Activated CD8-positive, alpha-beta memory T cell treated with anti-CD3 and anti-CD28 coated beads, Interleukin-2, amount 50 U/mL, for 1 hour (primary cell): ENCODE data around the gene HDGFL2.

ENCODE experiments used
- DNase-seq: peaks from one replicate; pipeline ENCODE4 v3.0.0-alpha.2; 2020; ENCODE audit errors: extremely low read depth

HDGFL2 gene

DNA sequence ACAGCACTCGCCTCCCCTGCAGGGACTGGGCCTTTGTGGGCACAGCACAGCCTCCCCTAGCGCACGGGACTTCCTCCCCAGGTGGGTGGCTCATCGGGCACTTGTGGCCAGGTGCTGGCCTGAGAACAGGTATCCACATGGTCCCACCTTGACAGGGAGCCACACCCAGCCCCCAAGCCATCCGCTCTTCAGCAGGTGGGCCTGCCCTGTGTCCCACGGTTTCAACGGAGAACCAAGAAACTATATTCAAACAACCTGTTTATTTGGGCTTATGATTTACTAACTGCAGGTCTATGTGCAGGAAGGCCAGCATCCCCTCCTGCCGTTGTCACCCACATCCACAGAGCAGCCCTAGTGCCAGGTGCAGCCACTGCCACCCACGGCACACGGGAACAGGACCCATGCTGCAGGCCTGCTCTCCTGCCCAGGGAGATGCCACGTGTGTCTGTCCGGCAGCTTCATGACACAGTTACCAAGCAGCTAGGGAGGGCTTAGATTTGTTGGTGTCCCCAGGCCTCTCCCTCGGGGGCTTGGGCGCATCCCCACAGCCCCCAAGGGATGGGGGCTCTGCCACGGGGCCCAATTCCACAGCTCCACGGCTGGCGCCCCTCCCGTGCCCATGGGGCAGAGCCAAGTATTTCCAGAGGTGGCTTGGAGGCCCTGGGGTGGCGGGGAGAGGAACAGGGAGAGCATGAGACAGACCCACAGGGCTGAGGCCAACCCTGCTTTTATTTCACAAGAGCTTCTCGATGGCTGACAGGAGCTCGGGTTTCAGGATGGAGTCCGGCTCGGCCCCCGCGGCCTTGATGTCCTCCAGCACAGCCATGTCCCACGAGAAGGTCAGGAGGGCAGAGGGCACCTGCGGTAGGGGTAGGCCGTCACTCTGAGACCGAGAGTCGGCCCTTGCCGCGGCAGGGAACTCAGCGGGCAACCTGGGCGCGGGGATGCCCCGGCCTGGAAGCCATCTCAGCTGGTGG lies 27.0 kb upstream of the HDGFL2 start:
- no peak for DNase-seq

DNA sequence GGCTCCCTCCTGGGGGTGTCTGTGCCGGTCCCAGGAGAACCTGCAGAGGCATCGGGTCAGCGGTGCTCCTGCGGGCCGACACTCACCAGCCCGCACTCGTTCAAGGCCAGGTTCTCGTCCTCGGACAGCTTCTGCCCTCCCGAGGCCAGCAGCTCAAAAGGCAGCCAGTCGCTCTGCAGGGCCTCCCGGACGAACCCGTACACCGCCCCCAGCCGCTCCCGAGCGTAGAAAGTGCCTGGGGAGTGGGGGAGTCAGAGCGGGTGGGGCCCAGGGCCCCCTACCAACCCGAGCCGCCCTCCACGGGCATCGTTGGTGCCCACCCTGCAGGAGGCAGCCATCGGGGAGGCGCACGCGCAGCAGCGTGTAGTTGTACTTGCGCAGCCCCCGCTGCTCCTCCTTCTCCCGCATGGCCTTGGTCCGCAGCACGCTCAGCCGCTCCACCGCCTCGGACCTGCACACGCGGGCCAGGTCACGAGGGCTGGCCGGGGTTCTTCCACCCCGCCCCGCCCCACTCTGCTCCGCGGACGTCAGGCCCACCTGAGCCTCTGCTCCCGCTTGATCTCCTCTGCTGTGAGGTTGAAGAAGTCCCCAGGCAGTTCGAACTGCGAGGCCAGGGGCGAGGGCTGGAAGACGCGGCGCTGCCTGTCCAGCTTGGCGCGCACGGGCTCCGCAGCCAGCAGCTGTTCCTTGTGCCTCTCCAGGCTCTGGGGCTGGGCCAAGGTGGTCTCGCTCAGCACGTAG lies 26.0 kb upstream of the HDGFL2 start:
- no peak for DNase-seq

DNA sequence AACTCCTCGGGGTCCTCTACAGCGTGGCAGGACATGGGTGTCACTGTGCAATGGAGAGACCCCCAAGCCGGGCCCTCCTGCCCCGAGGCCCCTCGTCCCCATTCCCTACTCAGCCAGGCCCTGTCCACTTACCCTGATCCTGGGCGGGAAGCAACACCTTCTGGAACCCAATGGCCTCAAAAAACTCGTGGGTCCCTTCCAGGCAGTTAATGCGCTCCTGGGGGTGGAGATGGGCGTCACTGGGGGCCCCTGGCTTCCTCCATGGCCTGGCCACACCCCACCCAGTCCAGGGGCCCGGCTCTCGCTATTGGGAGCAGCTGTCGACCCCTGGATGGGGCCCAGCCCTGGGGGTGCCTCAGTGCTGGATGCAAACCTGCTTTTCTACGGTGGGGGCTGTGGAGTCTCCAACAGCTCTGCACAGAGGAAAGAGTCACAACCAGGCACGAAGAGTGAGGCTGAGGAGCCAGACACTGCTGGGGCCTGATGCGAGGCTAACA lies 25.3 kb upstream of the HDGFL2 start:
- no peak for DNase-seq

DNA sequence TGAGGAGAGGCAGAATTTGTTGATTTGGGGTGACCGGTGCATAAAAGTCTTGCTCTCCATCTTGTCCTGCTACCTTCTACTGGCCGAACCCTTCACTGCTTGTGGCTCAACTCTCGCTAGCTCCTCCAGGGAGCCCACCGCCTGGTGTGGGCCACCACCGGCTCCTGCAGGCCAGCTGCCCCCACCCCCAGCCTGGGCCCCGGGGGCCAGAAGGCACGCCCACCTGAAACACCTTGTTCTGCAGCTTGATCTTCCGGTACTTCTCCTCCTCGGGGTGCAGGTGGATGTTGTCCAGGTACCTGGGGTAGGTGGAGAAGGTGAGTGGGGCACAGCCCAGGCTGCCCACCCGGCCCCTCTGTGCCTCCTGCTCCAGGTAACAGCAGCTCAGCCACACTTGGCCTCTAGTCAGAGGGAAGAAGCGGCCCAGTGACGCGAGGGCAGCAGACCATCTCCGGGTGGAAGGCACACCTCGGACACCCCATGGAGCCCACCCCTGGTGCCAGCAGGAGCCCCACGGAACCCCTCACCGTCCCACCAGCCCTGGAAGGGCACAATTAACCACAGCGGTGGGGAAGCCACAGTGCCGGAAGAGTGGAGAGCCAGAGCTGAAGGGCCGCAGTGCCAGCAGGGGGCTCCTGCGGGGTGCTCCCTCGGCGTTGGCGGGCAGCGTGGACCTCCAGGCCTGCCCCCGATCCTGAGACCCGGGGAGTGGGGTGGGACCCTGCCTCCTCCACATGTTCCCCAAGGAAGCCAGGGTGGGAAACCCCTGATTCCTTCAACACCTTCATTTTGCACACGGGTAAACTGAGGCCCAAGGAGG lies 24.6 kb upstream of the HDGFL2 start:
- DNase-seq, result no peak

DNA sequence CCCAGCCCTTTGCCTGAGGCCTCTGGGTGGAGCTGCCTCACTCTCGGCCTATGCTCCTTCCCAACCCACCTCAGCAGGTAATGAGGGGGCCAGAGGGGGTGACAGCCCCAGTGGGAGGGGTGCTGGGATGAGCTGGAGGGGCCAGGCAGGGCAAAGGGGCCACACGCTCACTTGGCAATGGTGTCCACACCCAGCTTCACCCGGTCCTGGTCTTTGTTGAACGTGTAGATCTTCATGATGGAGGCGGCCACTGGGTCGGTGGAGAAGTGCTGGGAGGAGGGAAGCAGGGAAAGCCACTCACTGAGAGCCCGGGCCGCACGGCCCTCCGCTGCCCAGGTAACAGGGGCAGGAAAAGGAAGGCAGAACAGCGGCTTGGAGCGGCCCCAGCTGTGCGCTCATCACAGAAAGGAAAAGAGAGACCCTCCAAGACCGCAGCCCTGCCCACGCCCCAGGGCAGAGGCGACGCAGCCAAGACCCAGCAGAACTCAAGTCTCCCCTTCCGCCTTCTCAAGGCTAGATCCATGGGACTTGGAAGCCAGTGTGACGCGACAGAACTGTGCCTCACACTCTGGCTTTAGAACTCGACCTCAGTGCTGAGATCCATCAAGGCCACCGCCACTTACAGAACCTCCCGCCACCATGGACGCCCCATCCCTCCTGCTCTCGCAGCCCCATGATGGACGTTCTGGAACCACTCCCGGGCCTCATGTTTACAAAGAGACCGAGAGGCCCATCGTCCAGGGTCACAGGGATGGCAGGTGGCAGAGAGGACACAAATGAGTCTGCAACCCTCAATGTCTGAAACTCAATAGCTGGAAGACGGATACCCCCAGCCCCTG lies 23.7 kb upstream of the HDGFL2 start:
- DNase-seq, result no peak

DNA sequence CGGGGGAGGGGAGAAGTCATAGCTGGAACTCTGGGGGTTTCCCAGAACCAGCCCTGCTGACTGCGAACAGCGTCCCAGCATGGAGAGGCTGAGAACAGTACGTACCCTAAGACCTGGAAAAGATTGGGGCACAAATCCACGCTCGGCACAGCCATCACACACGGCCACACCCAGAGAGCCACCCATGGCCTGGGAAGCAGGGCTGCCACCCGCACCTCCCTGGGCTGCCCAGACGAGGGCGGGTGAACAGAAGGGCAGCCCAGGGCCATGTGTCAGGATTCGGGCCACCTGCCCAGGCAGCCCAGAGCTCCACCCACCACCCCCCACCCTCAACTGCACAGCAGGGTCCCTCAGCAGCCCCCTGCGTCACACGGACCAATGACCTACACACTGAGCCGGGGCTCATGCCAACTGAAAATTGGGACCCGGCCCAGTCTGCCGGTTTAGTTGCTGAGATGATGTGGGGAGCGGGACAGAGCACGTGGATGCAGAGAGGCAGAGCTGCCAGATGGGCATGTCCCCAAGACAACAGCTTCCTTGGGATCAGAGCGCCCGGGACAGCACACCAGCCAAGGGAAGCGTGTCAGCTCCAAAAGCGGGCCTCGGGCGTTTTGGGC lies 23.0 kb upstream of the HDGFL2 start:
- no peak for DNase-seq

DNA sequence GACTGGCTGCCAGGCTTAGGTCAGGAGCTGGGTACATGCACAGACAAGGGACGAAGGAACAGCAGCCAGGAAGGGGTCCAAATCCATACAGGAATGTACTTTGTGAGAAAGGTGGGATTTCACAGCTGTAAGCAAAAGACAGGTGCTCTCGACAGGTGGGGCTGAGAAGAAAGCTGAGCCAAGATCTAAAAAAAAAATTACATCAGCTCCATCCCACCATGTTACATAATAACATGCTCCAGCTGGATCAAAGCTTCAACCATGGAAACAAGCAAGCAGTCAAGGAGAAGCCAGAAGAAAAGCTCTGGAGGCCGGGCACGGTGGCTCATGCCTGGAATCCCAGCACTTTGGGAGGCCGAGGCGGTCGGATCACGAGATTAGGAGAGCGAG lies 22.5 kb upstream of the HDGFL2 start:
- DNase-seq, result no peak

DNA sequence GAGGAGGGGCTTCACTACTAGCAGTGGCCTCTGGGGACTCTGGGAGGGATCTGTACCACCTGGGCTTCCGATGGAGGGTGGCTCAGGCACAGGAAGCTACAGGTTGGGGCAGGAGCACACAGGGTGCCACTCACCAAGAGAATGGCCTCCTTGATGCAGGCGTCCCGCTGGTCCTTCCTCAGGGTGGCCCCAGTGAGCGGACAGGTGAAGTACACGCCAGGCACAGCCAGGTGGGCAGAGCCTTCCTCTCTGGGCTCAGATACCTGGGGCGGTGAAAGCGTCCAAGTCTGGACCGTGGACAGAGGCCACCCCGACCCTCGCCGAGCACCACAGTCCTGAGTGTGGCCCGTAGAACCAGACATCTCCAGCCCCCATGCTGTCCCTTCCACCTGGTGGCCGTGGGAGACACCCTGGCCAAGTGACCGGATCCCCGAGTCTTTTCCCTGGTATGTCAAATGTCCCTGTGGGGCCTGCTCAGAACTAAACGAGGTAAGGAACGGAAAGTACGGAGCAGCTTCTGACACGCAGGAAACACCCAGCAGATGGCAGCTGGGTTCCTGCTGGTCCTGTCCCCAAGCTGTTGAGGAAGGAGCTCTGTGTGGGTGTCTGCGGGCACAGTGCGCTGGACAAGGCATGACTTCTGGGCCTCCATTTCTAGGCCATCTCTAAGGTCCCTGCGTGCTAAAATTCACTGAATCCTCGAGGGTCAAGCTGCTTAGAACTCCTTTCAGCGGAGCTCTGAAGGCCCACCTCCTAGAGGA lies 19.7 kb upstream of the HDGFL2 start:
- DNase-seq, result no peak

DNA sequence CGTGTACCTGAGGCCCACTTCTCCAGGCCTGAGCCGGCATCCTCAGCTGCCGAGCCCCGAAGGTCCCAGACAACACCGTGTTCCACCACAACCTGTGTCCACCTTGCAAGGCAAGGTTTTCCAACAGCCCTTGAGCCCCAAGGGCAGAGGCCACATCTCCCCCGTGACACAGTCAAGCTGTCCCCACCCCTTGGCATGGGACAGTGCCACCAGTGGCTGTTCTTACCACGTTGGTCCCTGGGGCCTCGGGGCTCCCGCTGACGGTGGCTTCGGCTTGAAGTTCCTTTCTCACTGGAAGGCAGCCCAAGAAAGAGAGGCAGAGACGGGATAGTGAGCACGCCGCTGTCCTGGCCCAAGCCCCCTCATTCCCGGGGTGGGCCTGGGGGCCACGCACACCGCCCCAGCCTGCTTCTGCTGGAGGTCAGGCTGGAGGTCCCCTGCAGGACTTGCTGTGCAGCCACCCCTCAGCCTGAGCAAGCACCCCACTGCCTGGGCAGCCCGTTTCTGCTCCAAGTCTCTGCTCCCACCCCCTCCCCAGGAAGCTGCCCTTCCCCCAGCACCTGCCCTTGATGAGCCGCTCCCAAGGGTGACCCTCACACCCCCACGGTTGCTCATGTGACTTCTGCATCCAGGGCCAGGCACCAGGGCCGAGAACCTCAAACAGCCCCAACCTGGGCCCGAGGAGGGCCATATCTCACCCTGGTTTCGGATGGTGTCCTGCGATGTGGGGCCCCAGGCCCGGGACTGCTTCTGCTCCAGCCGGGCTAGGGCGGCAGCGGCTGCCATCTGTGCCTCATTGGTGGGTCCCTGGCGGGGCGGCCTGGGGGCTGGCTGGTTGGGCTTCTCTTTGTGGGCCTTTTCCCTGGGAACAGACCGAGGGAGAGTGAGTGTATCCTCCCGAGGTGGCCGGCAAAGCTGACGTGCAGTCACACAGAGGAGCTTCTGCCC lies 18.6 kb upstream of the HDGFL2 start:
- DNase-seq, result no peak

DNA sequence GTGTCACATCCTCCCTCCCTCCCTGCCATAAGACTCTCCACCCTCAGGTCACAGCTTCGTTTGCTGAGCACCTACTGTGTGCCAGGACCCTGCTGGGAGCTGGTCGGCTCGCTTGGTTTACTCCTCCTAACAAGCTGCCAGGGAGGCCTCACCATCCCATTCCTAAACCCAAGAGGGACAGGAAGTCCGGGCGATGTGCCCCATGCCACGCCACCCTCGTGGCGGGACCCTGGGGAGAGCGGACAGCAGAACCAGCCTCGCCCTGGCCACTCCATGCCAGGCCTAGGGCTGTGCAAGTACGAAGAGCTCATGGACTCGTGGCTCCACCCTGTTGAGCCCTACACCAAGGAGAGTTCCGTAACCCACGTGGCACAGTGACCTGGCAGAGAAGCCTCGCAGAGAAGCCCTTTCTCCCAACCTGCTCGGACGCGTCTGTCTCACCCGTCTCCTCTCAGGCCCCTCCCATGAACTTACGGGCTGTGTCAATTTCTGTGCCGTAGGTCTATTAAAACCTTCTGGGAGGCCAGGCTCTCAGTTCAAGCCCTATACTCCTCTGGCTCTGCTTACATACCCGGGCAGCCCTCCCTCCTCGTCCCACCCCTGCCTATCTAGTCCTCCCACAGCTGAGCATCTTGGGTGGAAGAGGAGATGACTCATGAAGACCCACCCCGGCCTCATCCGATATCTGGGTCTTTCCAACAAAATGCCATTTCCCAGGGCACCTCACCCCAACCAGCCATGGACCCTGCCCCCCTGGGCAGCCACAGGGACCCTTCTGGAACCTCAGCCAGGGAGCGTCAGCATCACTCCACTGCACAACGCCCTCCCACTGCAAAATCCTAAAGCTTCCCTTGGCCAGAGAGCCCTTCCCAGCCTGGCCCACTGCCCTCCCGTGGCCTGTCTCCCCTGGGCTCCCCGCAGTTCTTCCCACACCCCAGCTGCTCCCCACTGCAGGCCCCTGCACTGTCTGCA lies 17.1 kb upstream of the HDGFL2 start:
- no peak for DNase-seq

DNA sequence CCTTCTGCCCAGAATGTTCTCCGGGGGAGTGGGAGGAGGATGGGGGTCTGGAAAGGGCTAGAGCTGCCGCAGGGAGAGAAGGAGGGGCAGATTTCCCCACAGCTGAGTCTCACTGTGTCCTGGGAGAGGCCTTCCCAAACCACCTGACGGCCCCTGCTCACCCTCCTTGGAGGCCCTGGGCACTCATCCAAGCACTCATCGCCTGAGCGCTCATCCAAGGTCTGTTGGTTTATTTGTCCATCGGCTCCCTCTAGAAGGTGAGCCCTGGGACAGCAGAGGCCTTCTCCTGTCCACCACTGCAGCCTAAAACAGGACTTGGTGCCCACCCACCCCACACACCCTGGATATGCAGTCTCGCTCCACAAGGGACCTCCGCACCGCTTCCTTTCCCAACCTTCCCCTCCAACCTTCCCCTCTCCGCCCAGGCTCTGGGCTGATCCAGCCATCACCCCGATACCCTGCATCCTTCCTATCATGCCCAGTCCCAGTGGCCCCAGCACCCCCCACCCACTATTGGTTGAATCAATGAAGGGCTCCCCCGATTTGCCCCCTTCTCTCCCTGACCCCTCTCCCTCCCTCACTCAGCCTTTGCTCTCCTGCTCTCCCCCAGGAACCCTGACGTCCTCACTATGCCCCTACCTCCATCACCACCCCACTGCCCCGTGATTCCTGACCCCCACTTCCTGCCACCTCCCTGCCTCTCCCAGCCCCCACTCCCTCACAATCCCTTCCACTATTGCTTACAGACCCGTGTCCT lies 16.2 kb upstream of the HDGFL2 start:
- no peak for DNase-seq

DNA sequence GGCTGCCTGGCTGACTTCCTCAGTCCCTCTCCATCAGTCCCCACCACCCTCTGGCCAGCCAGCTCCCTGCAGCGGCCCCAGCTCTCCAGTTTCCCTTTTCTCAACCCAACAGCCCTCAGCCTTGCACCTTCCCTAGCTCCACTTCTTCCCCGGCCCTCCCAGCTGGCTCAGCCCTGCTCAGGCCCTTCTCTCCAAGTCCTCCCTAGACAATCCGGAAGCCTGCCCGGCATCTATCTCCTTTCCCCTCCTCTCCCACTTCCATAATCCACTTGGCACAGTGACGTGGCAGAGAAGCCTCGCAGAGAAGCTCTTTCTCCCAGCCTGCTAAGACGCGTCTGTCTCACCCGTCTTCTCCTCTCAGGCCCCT lies 15.6 kb upstream of the HDGFL2 start:
- DNase-seq, result no peak

DNA sequence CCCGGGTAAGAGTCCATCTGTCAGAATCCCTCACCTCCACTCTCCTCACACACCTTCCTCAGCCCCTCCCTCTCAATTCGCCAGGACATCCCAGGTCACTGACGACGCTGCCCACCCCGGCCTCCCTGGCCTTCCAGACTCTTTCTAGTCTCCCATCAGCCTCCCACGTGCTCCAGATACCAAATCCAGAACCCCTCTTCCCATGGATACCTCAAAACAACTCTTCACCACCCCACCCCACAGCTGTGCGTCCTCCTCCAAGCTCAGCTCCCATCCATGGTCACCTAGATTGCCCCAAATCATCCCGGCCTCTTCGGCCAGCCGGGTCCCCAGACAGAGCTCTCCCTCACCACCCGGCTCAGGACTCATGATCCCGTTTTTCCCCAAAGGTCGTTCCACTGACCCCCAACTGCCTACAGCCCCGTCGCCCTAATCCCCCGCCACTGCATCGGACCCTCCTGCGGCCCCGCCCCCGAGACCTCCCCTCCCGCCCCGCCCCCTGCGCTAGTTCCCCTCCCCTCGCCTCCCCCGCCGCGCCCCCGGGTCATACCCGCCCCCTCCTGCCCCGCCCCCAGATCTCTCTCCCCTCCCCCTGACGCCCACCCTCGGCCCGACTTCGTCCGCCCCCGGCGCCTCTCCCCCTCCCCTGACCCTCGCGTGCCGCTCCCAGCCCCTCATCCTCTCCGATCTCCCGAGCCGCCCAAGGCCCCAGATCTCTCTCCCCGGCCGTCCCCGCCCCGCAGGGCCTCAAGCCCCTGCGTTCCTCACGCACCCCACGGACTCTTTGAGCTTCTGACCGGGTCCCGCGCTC lies 15.0 kb upstream of the HDGFL2 start:
- DNase-seq, result peak; percentile 42

DNA sequence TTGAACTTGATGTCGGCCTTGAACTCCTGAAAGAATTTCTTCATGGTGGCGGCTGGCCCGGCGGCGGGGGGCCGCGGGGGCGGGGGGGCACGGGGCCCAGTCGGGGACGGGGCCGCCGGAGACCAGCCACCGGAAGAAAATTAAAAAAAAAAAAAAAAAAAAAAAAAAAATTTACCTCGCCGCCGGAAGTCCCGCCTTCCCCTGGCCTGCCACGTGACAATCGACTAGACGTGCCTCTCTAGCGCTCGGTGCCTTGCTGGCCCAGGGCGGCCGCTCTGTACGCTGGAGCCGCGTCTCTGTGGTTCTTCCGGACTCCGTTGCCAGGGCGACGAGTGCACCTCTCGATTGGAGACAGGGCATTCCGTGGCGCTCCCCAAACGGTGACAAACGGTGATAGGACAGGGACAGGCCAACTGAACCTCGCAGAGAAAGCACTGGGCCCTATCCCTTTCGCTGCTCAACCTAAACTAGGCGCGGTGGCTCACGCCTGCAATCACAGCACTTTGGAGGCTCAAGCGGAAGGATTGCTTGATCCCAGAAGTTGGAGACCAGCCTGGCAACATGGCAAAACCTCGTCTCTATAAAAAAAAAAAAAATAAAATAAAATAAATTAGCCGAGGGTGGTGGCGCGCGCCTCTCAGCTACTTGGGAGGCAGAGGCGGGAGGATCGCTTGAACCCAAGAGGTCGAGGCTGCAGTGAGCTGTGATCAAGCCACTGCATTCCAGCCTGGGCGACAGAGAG lies 14.3 kb upstream of the HDGFL2 start, which contains the start of gene UBXN6:
Gene UBXN6 (minus strand): TSS at position 141 of the 742 bp plus-strand sequence. CDS start 97 bp downstream, at position 44.
- peak; percentile 97 for DNase-seq
